ENCODE results near the gene EPAS1. TPM values are rescaled to one million over a fixed set of nuclear protein-coding genes. Genes with fewer than 3 reads are reported as not detected.

The EPAS1 gene
- total and polyA plus RNA-seq, 9 of the 15 experiments (the other 6 are each of a cell fraction or from before 2014, with no cell fraction given): 0.25 to 11.2 (median 4.1) TPM

DNA sequence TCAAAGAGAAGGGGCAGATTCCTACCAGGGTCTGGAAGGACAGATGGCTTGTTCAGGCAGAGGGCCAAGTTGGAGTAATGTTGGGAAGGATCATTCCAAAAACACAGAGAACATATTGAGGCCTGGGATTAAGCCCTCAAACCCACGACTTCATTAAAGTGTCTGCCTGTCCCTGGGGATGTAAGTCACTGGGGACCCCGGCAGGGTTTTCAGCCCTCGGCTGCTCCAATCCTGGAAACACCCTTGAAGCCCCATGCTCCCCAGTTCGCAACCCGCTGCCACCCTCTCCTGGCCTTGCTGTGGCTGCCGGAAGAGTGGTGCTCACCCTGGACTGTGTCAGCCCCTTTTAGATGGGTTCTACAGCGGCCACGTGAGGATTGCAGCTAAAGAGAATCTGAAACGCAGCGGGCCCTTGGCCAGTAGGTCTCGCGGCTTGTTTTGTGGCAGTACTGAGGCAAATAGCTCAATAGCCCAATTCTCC, 79.9 kb downstream of the EPAS1 start:
- intact Hi-C loops (cut with micrococcal nuclease): no loop called here
- no peak for FAIRE-seq
- in situ Hi-C loops (cut with MboI): loop anchor here (10.0 kb wide), 1 partner anchor 362 kb away; no protein-coding TSS in a partner anchor
- Histone ChIP-seq H3K27me3 (ENCODE audit: control insufficient read depth in 2 of 2, insufficient read depth in 2 of 2, low read length in 2 of 2) (no peaks in the 10 kb centered on the region), H2AFZ (ENCODE audit: low read depth, low read length) (no peak overlapping the region), H3K9me1 (ENCODE audit: control insufficient read depth, insufficient read depth, low read length) (no peaks in the 10 kb centered on the region), H3K9me3 (replicated peaks; ENCODE audit: control insufficient read depth, insufficient read depth, low read depth, low read length) (no peaks in the 10 kb centered on the region), H3K79me2 (ENCODE audit: control insufficient read depth, insufficient read depth, low read length) (no peaks in the 10 kb centered on the region), H3K4me1 (replicated peaks in 1 of 2; ENCODE audit: control insufficient read depth in 2 of 2, insufficient read depth in 2 of 2, low read length in 2 of 2) (peaks cover 0 to 9% of the 10 kb centered on the region in 2 experiments; a peak in 2 of 5 replicates), H3K27ac (ENCODE audit: extremely low read depth, low read depth, low read length) (no peak overlapping the region), H3K9ac (ENCODE audit: insufficient read depth in 1 of 2, low read depth in 2 of 2, low read length in 2 of 2) (no peak overlapping the region), H3K36me3 (ENCODE audit: control insufficient read depth, insufficient read depth, low read length) (peaks cover 9% of the 10 kb centered on the region; the same call in 1 of the 3 replicates), H3K4me3 (no peak overlapping the region), H3K4me2 (ENCODE audit: insufficient read depth, low read length) (no peak overlapping the region), H4K20me1 (replicated peaks; ENCODE audit: control insufficient read depth, insufficient read depth, low read length) (0 out of 2 replicates have a peak, but pooled peaks cover 4% of the 10 kb centered on the region)
- DNase-seq (ENCODE audit: extremely low read depth in 1 of 4, low spot score in 3 of 4): peak in 2 of 4 experiments; percentile 20 to 21
- ChIA-PET POLR2A (interaction anchor here (0.6 kb wide), 1 partner anchor 30 kb away, joined by 3 read pairs; no protein-coding TSS in a partner anchor), CTCF (ENCODE audit: low intra/inter-chr PET ratio) (no interaction called here)
- WGBS (ENCODE audit: insufficient coverage, low coverage, missing lambda C conversion rate): 79% methylated on average over 12 of the region's 12 CpGs
- BruUV-seq (replicated peaks): no TSS peak
- peak; percentile 66 for ATAC-seq
- peak in 1 of 2 experiments; percentile 42; a peak in 2 of 4 replicates for TF ChIP-seq RAD21 (CRISPR knock-in tag; conservative IDR thresholded peaks at IDR 0.05 in 1 of 2, IDR thresholded peaks at IDR 0.05 in 1 of 2)
- TF ChIP-seq RBM14 (IDR thresholded peaks at IDR 0.05; ENCODE audit: borderline replicate concordance, insufficient read depth, low read depth, low read length): no peak
- 0 out of 2 replicates have a peak, but pooled peaks have one; percentile 27 for TF ChIP-seq ZBTB33 (CRISPR knock-in tag; IDR thresholded peaks at IDR 0.05)
- TF ChIP-seq, protein P1, sequence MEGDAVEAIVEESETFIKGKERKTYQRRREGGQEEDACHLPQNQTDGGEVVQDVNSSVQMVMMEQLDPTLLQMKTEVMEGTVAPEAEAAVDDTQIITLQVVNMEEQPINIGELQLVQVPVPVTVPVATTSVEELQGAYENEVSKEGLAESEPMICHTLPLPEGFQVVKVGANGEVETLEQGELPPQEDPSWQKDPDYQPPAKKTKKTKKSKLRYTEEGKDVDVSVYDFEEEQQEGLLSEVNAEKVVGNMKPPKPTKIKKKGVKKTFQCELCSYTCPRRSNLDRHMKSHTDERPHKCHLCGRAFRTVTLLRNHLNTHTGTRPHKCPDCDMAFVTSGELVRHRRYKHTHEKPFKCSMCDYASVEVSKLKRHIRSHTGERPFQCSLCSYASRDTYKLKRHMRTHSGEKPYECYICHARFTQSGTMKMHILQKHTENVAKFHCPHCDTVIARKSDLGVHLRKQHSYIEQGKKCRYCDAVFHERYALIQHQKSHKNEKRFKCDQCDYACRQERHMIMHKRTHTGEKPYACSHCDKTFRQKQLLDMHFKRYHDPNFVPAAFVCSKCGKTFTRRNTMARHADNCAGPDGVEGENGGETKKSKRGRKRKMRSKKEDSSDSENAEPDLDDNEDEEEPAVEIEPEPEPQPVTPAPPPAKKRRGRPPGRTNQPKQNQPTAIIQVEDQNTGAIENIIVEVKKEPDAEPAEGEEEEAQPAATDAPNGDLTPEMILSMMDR (IDR thresholded peaks at IDR 0.05 in 2 of 3, conservative IDR thresholded peaks at IDR 0.05 in 1 of 3; ENCODE audit: insufficient read depth in 2 of 3, low read depth in 1 of 3, low read length in 3 of 3): peak; percentile 27 to 46 (median 35); a peak in 2 of 6 replicates
- TF ChIP-seq KLF1 (tag; IDR thresholded peaks at IDR 0.05): no peak
